ENCODE data around the gene PAXIP1. TPM values are rescaled to one million over a fixed set of nuclear protein-coding genes. Genes with fewer than 3 reads are reported as not detected.
"Not testable (repeated sequence)": the region's sequence is repeated elsewhere in the genome, so short reads cannot be mapped to it uniquely, and the experiment has no call there.

Gene PAXIP1
- total RNA-seq, 1 donor from 2014 or later, result 11.0 TPM

GRCh38 chr7:154950960-154951359, 52.0 kb downstream of the PAXIP1 start:
- FAIRE-seq, result no peak
- DNase-seq (ENCODE audit: low spot score in 2 of 2), result no peak

- FAIRE-seq, result no peak
- no peak for DNase-seq (ENCODE audit: low spot score in 2 of 2)
Measured at GRCh38 chr7:154947604-154948003, 55.3 kb downstream of the PAXIP1 start.

GRCh38 chr7:154946166-154946565, 56.8 kb downstream of the PAXIP1 start:
- FAIRE-seq (no peak), DNase-seq (ENCODE audit: low spot score in 2 of 2) (no peak)

GRCh38 chr7:154943906-154944305, 59.0 kb downstream of the PAXIP1 start:
- FAIRE-seq, result no peak

GRCh38 chr7:154942691-154943090, 60.2 kb downstream of the PAXIP1 start:
- no peak for FAIRE-seq
- DNase-seq (ENCODE audit: low spot score in 2 of 2), result no peak

More at GRCh38 chr7:154943906-154944305, 59.0 kb downstream of the PAXIP1 start:
- DNase-seq (ENCODE audit: low spot score in 2 of 2), result no peak

- DNase-seq (ENCODE audit: low spot score in 2 of 2) (no peak), FAIRE-seq (no peak)
Measured at GRCh38 chr7:154937837-154938236, 65.1 kb downstream of the PAXIP1 start.

GRCh38 chr7:154934353-154934952, 68.5 kb downstream of the PAXIP1 start:
- DNase-seq (ENCODE audit: low spot score in 2 of 2); FAIRE-seq: not testable (repeated sequence)

- DNase-seq (ENCODE audit: low spot score in 2 of 2) (no peak), FAIRE-seq (no peak)
Measured at GRCh38 chr7:154931906-154932305, 71.0 kb downstream of the PAXIP1 start.

- FAIRE-seq (no peak), DNase-seq (ENCODE audit: low spot score in 2 of 2) (no peak)
Measured at GRCh38 chr7:154929006-154929726, 73.8 kb downstream of the PAXIP1 start.

- DNase-seq (ENCODE audit: low spot score in 2 of 2) (peak in 1 of 2 donors; percentile 47), FAIRE-seq (peak; percentile 83)
Measured at GRCh38 chr7:154928136-154929005, 74.6 kb downstream of the PAXIP1 start.

- peak in 1 of 2 donors; percentile 45 for DNase-seq (ENCODE audit: low spot score in 2 of 2)
- peak; percentile 84 for FAIRE-seq
Measured at GRCh38 chr7:154927624-154928125, 75.2 kb downstream of the PAXIP1 start.

GRCh38 chr7:154922472-154922871, 80.5 kb downstream of the PAXIP1 start:
- DNase-seq (ENCODE audit: low spot score in 2 of 2); FAIRE-seq: not testable (repeated sequence)

- DNase-seq (ENCODE audit: low spot score in 2 of 2) (no peak), FAIRE-seq (no peak)
Measured at GRCh38 chr7:154919344-154920225, 83.3 kb downstream of the PAXIP1 start.

- DNase-seq (ENCODE audit: low spot score in 2 of 2), result no peak
- no peak for FAIRE-seq
Measured at GRCh38 chr7:154918741-154919140, 84.2 kb downstream of the PAXIP1 start.

GRCh38 chr7:154918266-154918665, 84.7 kb downstream of the PAXIP1 start:
- no peak for FAIRE-seq
- DNase-seq (ENCODE audit: low spot score in 2 of 2), result no peak

GRCh38 chr7:154917808-154918160, 85.1 kb downstream of the PAXIP1 start:
- FAIRE-seq (no peak), DNase-seq (ENCODE audit: low spot score in 2 of 2) (no peak)

GRCh38 chr7:154916856-154917807, 85.8 kb downstream of the PAXIP1 start:
- DNase-seq (ENCODE audit: low spot score in 2 of 2) (no peak), FAIRE-seq (no peak)

- no peak for DNase-seq (ENCODE audit: low spot score in 2 of 2)
- no peak for FAIRE-seq
Measured at GRCh38 chr7:154916381-154916780, 86.5 kb downstream of the PAXIP1 start.

- FAIRE-seq, result no peak
Measured at GRCh38 chr7:154915600-154915999, 87.3 kb downstream of the PAXIP1 start.

More at GRCh38 chr7:154915600-154915999, 87.3 kb downstream of the PAXIP1 start:
- DNase-seq (ENCODE audit: low spot score in 2 of 2), result no peak
